ENCODE data around the gene CYP46A1.

DNA sequence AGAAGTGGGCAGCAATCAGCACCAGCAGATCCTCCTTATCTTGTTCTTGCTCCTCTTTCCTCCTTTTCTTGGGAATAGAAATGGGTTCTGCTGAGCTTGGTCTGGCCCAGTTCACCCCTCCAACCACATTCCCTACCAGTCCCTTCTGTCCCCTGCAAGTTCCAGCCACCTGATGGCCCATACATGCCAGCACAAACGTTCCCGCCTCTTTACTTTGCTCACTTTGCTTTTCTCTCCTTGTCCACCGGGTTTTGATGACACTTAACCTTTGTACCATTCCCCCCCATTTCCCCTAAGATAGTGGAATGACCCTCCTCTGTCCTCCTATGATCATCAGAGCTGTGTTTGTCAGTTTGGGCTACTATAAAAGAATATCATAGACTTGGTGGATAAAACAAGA lies 85.7 kb downstream of the CYP46A1 start:
- no peak for TF ChIP-seq EZH2 (IDR thresholded peaks at IDR 0.05; ENCODE audit: insufficient read depth, poor library complexity, severe bottlenecking)
- TF ChIP-seq EZH2phosphoT487 (IDR thresholded peaks at IDR 0.05; ENCODE audit: insufficient read depth, low read depth) = no peak

Measured in GM23248 (cell line).